HG03432 (cell line): ENCODE results near the gene IST1.
A peak's percentile ranks its signal among the peaks of the same experiment; 100 is the strongest.
"Not testable (repeated sequence)": the region's sequence is repeated elsewhere in the genome, so short reads cannot be mapped to it uniquely, and the experiment has no call there.

Experiments
- ATAC-seq: cut with Tn5 transposase; IDR thresholded peaks from one replicate; pipeline ENCODE4 v1.9.1; 2021; ENCODE audit warnings: mild to moderate bottlenecking, moderate library complexity; ENCODE audit not compliant: unreplicated experiment

The IST1 gene

DNA sequence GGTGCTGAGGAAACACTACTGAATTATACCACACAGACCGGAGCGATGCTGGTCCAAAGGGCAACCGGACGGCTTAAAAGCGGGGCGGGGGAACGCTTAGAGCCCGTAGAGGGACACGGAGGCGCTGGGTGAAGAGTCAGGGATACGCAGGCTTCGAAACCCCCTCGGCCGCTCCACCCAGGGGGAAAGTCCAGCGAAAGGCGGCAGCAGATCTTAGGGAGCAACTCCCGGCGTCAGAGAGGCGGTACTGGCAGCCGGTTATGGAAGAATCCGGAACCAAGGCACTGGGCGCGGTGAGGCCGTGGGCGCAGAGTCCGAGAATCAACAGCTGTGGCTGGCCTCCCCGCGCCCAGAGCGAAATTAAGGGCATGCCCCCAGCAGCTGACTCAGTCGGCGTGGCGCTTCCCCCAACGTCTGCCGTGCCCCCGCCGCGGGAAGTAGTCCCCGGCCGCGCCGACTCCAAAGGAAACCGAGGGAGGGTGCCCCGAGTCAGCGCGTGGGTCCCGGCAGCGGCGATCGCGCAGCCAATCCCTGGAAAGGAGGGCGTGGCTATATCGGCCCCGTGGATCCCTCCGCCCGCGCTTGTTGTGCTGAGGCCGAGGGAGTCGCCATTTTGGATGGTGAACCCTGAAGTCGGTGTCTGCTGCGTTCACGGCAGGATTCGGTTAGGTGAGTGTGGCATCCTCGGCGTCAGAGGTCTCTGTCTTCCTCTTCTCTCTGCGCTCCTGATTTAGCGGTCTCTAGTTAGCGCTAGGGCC lies at the start of gene IST1:
Gene IST1 (plus strand): TSS at position 611 of the 758 bp plus-strand sequence. CDS start 20,110 bp downstream, outside the sequence.
- peak; percentile 85 for ATAC-seq

DNA sequence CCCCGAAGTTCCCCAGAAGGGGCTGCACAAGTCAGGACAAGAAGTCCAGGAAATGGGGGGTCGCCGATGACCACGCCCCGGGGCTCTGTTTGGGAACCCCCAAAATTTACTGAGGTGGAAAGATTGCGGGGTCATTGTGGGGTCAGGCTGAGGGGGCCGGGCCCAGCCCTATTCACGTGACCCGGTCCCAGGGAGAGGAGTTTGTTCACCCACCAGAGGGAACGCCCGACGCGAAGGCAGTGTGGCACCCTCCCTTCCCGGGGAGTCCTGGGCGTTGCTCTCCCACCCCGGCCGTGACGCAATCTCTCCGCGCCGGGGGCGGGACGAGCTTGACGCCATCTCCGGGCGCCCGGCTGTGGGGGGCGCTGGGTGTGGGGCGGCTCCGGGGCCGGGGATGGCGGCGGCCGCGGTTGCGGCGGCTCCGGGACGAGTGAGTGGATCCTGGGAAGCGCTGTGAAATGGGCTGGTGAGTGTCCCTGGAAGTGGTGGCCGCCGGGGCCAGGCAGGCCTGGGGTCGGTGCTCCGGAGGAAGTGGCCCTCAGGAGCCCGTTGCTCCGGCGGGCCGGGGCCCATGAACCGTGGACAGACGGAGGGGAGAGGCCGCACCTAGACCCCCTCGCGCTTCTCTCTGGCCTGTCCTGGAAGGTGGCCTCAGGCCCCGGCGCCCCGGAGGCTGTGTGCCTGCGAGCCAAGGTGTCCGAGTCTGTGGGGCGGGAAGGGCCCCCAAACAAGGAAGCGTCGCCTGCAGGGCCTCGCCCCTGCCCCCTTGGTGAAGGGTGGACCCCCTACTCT lies 49.5 kb upstream of the IST1 start, which contains the start of gene ATXN1L:
Gene ATXN1L (plus strand): TSS at position 338 of the 792 bp plus-strand sequence. CDS start 3,765 bp downstream, outside the sequence.
- peak; percentile 79 for ATAC-seq

DNA sequence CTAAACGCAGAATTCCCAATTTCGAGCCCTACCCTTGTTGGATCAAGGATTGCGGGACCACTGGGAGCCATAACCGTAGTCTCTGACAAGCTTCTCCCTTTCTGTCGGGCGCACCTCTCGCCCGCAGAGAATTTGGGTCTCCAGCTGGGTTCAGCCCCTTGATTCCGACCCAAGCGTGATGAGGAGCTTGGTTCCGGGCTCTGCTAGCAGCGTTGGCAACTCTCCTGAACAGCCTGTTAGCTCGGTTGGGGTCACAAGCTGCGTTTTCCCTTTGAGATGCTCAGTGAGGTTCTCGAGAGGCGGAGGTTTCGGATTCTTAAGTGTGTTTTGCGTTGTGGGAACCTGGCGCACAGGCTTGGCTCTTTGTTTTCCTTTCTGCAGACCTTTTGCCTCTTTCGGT lies 48.9 kb upstream of the IST1 start:
- ATAC-seq, result peak; percentile 1

DNA sequence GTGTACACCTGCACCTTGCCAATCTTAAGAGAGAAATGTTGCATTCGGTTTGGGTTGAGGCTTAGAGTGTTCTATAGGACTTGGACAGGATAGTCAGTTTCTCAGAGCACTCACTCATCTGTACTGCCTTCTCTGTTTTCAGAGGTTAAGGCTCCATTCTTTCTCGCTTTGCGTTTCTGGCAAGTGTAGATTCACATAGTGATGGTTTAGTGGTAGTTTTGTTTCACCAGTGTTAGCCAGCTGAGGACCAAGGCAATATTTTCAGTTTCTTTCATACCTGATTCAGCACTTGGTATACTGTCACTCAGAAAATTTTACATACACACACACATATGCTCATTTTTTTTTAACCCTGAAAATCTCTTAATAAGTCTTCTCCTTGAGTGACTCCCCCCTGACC lies 48.2 kb upstream of the IST1 start:
- no peak for ATAC-seq

DNA sequence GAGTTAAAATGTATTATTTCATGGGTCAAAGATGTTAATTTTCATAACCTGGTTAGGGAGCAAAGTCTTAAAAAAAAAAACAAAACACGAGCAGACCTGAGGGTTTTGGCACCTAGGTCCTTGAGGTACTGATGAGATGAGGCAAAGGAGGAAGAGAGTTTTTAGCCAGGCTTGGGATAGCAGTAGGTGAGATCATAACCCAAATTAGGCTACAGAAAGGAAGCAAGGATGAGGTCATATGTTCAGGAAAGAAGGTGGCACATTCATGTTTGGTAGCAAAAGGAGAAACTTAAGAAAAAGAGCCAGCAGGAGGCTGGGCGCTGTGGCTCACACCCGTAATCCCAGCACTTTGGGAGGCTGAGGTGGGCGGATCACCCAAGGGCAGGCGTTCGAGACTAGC lies 46.7 kb upstream of the IST1 start:
- ATAC-seq, result no peak

DNA sequence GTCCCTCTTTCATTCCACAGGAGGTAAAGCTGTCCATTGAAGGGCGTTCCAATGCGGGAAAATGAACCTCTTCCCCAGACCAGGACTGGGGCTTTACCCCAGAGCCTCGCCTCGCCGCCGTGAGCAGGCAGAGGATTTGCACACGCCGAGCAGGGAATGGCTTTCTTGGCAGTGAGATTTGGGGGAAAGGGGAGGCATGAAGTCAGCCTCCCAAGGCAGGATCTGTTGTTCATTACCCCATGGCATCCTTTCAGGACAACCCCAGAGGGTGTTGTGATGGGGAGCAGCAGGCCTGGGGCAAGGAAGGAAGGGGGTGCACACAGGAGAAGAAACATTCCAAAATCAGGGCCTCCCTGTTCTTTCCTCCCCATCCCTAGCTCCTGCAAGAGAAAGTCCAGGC lies 43.6 kb upstream of the IST1 start:
- no peak for ATAC-seq

DNA sequence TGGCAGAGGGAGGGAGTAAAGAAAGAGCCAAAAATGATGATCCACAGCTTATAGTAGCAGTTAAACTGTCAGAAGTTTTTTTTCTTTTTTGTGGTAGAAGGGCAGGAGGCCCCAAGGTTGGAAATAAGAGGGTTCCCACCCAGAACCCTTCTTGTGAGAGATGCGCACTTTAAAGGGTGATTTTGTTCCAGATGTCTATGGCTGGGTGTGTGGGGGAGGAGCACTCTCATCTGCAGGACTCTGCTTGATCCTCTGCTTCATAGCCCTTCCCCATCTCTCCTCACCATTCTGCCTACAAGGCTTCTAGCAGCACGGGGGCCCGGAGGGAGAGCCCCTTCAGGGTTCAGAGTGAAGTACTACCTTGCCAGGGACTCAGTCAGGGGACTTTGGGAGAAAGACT lies 43.2 kb upstream of the IST1 start:
- ATAC-seq, result no peak

DNA sequence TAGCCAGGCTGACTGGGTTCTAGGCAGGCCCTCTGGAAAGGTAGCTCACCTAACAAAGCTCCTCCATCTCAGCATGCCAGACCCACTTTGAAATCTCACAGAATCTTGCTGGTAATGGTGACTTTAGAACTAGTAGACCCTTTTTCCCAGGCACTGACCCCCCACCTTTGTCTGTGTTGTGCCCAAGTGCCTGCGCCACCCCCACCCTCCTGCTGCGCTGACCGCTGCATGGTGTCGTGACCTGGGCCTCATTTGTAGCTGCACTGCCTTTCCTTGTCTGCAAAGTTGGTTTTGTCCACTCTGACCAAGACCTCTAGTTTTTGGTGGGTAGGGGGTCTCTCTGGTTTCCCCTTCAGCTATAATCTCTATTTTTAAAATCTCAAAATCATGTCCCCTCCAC lies 42.8 kb upstream of the IST1 start:
- ATAC-seq, result no peak

DNA sequence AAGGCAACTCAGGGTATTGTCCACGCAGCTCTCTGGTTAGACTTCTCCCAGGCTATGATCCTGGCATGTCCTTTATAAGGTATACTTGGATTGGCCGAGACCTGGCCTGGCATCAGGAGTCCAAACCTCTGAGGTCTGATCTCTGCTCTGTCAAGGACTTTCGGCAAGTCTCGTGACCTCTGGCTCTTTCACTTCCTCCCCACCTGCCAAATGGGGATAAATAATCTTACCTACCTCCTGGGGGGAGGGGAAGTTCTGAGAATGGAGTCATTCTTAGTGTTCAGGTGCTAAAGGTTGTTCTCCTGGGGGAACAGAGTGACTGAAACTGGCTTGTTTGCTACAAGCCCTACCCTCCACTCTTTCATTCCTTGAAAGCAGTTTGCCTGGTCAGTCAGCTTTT lies 41.9 kb upstream of the IST1 start:
- ATAC-seq, result peak; percentile 69

DNA sequence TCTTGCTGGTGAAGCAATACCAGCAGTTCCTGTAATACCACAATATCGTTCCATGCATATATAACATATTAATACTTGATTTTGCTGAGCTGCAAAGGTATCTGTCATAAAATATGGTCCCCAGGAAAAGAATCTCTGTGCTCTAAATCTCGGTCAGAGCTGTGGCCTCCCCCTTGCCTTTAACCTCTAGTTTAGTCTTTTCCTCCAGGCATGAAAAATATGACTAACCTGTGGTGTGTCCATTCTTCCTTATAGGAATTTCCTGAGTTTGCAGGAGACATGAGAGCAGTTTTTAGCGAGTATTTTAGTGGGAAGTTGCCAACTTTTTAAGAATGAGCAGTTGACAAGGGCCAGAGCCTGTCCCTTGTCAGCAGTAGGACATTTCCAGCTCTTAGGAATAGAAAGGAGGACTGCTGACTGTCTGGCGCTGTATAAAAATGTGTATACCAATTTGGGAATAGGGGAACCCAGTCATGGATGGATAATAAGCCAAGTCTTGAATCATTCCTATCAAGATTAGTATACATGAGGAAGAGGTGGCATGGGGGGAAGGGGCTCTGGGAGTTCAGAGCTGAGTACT lies 40.9 kb upstream of the IST1 start:
- ATAC-seq, result no peak

DNA sequence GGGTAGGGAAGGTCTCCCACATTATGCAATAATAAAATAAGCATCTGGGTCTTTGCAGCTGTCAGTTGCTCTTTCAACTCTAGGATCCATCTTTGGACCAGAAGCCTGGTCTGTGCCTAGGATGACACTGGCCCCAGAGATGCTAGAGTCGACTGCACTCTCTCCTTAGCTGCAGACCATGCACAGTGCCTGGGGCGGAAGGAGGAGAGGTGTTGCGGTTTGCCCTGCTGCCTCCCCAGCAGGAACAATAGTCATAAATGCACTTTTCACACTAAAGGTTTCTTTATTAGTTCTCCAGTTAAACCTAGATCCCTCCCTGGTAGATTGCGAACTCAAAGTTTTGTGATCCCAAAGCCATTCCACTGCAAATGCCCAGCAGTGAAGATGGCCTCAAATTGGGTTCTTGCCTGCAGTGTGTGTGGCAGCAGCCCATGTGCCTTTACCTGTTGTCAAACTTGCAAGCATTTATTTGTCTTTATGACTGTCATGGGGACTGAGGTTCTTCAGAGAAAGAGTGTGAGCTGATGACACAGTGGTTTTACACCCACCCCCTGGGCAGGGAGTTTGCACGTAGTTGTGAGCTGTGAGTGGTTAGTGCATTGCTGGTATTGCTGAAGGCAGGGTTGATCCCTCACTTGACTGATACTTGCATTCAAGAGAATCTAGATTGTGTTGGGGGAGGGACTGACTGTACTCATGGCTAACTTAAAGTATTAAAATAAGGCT lies 39.2 kb upstream of the IST1 start:
- ATAC-seq, result no peak

DNA sequence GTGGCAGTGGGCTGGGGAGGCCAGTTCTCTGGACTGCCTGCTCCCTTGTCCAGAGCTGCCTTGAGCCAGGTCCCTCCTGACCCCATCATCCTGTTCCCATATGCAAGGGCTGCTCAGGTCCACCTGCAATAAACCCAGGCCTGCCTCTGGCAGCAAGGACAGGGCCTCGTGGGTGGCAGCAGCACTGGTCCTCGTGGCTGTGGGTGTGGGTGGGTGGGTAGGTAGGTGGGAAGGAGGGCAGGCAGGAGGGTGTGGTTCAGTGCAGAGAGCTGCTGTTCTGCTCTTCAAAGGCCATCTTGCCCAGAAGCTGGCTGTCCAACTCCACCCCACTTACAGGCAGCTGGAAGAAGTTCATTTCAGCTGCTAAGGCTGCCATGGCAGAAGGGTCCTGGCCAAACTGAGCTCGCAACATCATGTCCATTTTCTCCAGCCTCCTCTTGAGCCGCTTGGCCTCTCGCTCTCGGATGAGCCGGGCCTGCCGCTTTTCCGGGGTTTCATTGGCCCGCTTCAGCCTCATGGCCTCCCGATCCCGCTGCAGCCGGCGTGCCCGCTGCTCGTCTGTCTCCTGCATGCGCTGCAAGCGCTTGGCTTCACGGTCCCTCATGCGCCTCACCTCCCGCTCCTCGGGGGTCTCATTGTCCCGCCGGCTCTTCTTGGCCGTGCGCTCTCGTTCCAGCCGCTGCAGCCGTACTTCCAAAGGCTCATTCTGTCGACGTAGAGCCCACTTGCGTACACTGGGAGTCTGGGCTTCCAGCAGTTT lies 35.4 kb upstream of the IST1 start:
- ATAC-seq, result no peak

DNA sequence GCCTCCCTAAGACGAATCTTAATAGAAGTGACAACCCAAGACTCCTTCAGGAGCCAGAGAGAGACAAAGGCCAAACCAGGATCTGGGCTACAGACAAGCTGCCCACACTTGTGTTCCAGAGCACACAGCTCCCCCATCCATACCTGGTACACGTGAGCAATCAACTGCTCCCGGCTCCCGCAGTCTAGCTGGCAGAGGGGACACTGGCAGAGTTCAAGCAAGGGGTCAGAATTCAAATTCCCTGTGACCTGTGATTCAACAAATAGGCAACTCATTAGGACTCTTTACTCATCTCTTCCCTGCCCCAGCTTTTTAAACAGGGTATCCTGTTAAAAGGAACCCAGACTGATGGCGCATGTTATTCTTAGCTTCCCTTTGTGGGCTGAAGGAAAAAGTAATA lies 31.3 kb upstream of the IST1 start:
- ATAC-seq, result no peak

DNA sequence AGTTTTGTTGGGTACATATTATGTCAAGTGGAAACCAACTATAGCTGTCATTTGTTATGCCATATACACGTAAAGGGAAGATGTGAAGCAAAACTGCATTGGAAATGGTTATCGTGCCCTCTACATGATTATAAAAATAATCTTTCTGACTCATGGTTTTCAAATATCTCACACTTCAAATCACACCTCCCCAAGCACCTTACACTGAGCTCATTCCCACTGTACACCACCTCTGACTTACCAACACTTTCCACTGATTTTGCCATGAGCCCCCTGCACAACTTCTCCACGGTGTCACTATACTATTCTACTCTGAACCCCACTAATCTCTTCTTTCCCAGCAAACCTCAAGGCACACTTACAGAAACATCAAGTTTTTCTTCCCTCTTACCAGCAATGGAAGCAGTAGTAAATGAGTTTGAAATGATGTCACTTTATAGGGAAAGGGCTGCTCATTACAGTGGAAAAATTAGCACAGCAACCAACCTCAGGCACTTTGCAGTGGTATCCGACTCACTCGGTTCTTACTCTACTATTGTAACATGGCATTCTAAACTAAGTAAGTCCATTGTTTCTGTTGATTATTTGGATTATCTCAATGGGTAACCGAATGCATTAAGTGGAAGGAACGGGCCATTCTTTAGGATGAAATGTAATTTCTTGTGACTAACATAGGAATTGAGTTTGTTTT lies 30.0 kb upstream of the IST1 start:
- no peak for ATAC-seq

DNA sequence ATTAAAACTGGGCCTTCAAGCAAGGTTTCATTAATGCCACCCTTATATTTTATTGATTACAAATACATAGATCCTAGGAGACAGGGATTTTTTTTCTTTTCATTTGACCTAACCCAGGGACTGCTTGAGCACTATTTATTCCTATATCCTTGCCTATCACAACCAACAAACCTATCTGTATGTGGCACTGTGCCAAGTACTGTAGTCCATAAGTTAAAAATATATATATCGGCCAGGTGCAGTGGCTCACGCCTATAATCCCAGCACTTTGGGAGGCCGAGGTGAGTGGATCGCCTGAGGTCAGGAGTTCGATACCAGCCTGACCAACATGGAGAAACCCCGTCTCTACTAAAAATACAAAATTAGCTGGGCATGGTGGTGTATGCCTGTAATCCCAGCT lies 28.2 kb upstream of the IST1 start:
- not testable (repeated sequence) for ATAC-seq

DNA sequence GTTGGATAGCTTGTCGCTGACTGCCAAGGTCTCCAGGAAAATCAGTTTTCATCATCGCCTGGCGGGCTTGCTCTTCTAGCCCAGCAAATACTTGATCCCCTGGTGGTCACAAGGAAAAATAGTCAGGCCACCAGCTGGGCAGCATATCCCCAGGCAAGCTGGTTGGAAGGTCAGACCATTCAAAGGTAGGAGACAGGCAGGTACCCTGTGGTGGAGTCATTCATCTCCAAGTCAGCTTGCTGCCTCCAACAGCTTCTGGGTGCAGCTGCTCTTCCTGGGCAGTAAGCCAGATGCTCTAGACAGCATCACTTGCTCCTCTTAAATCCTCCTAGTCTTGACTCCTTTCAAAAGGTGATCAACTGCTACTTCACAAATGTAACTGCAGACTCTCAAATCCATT lies 27.4 kb upstream of the IST1 start:
- no peak for ATAC-seq

DNA sequence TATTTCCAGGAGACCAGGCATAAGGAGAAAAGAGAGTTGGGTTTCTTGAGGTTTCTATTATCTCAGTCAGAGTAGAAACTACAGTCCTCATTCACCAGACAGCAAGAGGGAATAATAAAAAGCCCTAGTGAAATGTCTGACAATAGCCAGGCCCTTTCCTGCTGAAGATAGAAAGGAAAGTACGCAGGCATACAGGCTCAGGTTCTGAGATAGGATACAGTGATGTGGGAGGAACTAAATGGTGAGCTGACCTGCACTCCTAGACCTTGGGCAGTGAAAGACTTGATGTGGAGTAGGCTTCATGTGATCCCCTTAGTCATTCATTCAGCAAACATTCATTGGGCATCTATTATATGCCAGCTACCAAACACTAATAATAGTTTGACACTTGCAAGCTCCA lies 26.2 kb upstream of the IST1 start:
- no peak for ATAC-seq

DNA sequence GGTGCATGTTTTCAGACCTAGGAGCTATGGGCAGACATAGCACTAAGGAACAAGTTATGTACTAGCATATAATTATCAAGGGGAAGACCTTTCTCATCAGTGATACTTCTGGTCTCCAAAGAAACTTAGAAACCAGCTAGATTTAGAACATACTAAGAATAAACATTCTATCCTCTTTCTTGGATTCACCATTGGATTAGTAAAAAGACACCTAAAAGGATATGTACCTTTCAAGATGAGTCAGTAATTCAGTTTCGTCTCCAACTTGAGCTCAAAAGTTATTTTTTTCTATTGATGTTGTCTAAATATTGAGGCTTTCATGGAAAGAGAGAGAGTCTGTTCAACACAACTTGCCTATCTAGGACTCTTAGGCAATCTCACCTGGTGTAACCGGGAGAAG lies 24.5 kb upstream of the IST1 start:
- ATAC-seq, result no peak

DNA sequence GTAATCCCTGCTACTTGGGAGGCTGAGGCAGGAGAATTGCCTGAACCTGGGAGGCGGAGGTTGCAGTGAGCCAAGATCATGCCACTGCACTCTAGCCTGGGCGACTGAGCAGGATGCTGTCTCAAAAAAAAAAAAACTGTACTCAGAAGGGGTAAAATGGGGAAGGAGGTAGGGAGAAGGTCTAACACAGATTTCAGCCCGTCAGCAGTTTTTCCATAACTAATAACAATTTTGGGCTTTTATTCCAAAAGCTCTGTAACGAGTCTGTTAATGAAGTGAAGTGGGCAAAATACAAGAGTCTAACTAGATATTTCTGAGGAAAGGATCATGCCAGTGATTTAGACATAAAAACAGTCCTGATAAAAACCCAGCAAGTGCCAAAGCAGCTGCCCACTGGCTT lies 22.1 kb upstream of the IST1 start:
- no peak for ATAC-seq

DNA sequence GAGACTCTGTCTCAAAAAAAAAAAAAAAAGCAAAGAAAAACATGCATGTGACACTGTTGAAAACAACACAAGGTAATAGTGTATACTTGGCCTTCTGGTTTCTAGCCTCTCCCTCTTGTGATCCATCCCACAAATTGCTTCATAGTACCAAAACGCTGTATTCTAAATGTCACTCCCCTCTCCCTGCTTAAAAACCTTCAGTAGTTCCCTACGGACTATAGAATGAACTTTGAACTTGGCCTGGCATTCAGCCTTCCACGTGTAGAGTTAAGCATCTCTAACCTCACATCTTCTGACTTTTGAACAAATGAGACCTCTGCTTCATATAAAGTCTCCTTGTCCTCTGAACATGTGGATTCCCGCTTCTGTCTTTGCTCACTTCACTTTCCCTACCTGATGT lies 16.4 kb upstream of the IST1 start:
- ATAC-seq, result no peak
